ENCODE measurements around the gene RNASEH1.

The RNASEH1 gene

GRCh38 chr2:3584608-3585260 is 26.6 kb upstream of the RNASEH1 start:
- peaks cover 36% of the 10 kb centered on the region for H3K36me3 ChIP-seq (ENCODE audit: low read depth)
- H3K4me1 ChIP-seq (ENCODE audit: insufficient read depth, poor library complexity, severe bottlenecking) = no peaks in the 10 kb centered on the region
- DNase-seq (ENCODE audit: low spot score) (no peak), ATAC-seq (ENCODE audit: low read depth) (no peak)
- no peak for TF ChIP-seq CTCF (IDR thresholded peaks at IDR 0.05; ENCODE audit: poor library complexity, severe bottlenecking)
- H3K27me3 ChIP-seq (ENCODE audit: insufficient read depth, poor library complexity, severe bottlenecking) = no peaks in the 10 kb centered on the region
- no peak overlapping the region for H3K4me3 ChIP-seq (ENCODE audit: severe bottlenecking)
- no peak overlapping the region for H3K27ac ChIP-seq (ENCODE audit: poor library complexity, severe bottlenecking)
- no peaks in the 10 kb centered on the region for H3K9me3 ChIP-seq (ENCODE audit: severe bottlenecking)

- no peak for ATAC-seq (ENCODE audit: low read depth)
- peaks cover 43% of the 10 kb centered on the region for H3K36me3 ChIP-seq (ENCODE audit: low read depth)
Observed at GRCh38 chr2:3584076-3584475, 25.9 kb upstream of the RNASEH1 start.

GRCh38 chr2:3581367-3582262 is 23.5 kb upstream of the RNASEH1 start:
- Histone ChIP-seq H3K36me3 (ENCODE audit: low read depth) (peaks cover 68% of the 10 kb centered on the region), H3K27me3 (ENCODE audit: insufficient read depth, poor library complexity, severe bottlenecking) (no peaks in the 10 kb centered on the region), H3K4me3 (ENCODE audit: severe bottlenecking) (no peak overlapping the region), H3K9me3 (ENCODE audit: severe bottlenecking) (no peaks in the 10 kb centered on the region), H3K27ac (ENCODE audit: poor library complexity, severe bottlenecking) (no peak overlapping the region), H3K4me1 (ENCODE audit: insufficient read depth, poor library complexity, severe bottlenecking) (peaks cover 18% of the 10 kb centered on the region)
- DNase-seq (ENCODE audit: low spot score) = no peak
- peak; percentile 30; the same call in 1 of the 3 replicates for ATAC-seq (ENCODE audit: low read depth)
- TF ChIP-seq CTCF (IDR thresholded peaks at IDR 0.05; ENCODE audit: poor library complexity, severe bottlenecking) = no peak

More at GRCh38 chr2:3584076-3584475, 25.9 kb upstream of the RNASEH1 start:
- no peaks in the 10 kb centered on the region for H3K9me3 ChIP-seq (ENCODE audit: severe bottlenecking)
- no peaks in the 10 kb centered on the region for H3K4me1 ChIP-seq (ENCODE audit: insufficient read depth, poor library complexity, severe bottlenecking)
- no peak overlapping the region for H3K4me3 ChIP-seq (ENCODE audit: severe bottlenecking)
- DNase-seq (ENCODE audit: low spot score) = no peak
- H3K27ac ChIP-seq (ENCODE audit: poor library complexity, severe bottlenecking) = no peak overlapping the region
- no peaks in the 10 kb centered on the region for H3K27me3 ChIP-seq (ENCODE audit: insufficient read depth, poor library complexity, severe bottlenecking)
- no peak for TF ChIP-seq CTCF (IDR thresholded peaks at IDR 0.05; ENCODE audit: poor library complexity, severe bottlenecking)

GRCh38 chr2:3580449-3580848 is 22.3 kb upstream of the RNASEH1 start:
- DNase-seq (ENCODE audit: low spot score) = no peak
- no peak for TF ChIP-seq CTCF (IDR thresholded peaks at IDR 0.05; ENCODE audit: poor library complexity, severe bottlenecking)
- no peak for ATAC-seq (ENCODE audit: low read depth)
- H3K27me3 ChIP-seq (ENCODE audit: insufficient read depth, poor library complexity, severe bottlenecking) = no peaks in the 10 kb centered on the region
- no peaks in the 10 kb centered on the region for H3K9me3 ChIP-seq (ENCODE audit: severe bottlenecking)
- no peak overlapping the region for H3K27ac ChIP-seq (ENCODE audit: poor library complexity, severe bottlenecking)
- H3K4me1 ChIP-seq (ENCODE audit: insufficient read depth, poor library complexity, severe bottlenecking) = peaks cover 21% of the 10 kb centered on the region
- H3K4me3 ChIP-seq (ENCODE audit: severe bottlenecking) = no peak overlapping the region
- peaks cover 79% of the 10 kb centered on the region for H3K36me3 ChIP-seq (ENCODE audit: low read depth)

All from RWPE2 (cell line).